Naive thymus-derived CD4-positive, alpha-beta T cell (primary cell): ENCODE results near the gene KCNE2. TPM values are rescaled to one million over a fixed set of nuclear protein-coding genes. Genes with fewer than 3 reads are reported as not detected.

Source experiments
- ATAC-seq: fragments of 150-1000 bp; cut with Tn5 transposase; 2 replicates; pipeline ENCODE4 v1.10.0; 2021; ENCODE audit warnings: mild to moderate bottlenecking, moderate library complexity
- CTCF ChIA-PET: fragments of 350-600 bp; sonication (Branson Sonifier 250); formaldehyde crosslinking; loops from one replicate; lab custom pipeline; 2021; ENCODE audit warnings: antibody characterized with exemption; lab: Charles Lee
- POLR2A ChIA-PET: fragments of 350-600 bp; sonication (Branson Sonifier 250); formaldehyde crosslinking; loops from one replicate; lab custom pipeline; 2021; ENCODE audit warnings: antibody characterized with exemption, inconsistent platforms; lab: Charles Lee
- DNase-seq, 9 donors: peaks; one replicate each; pipeline versions ENCODE4 v3.0.0 to v3.0.0-alpha.2; 2020 to 2022; ENCODE audit warnings: mixed read lengths in 1 of 9
- H3K27ac ChIP-seq: one replicate; pipeline ENCODE4 v1.7.0; 2013; ENCODE audit warnings: mild to moderate bottlenecking, low read depth, low read length, moderate library complexity
- H3K27me3 ChIP-seq, 2 donors: one replicate each; pipeline ENCODE4 v1.7.0; 2013; ENCODE audit warnings: low read length in 2 of 2, mild to moderate bottlenecking in 2 of 2, moderate library complexity in 2 of 2; ENCODE audit not compliant: control insufficient read depth in 2 of 2, insufficient read depth in 2 of 2
- H3K36me3 ChIP-seq, 3 experiments: 1 replicate in 2 of 3; 2 replicates in 1 of 3; pipeline ENCODE4 v1.7.0; 2013; ENCODE audit warnings: low read length in 3 of 3, mild to moderate bottlenecking in 3 of 3, moderate library complexity in 1 of 3; ENCODE audit not compliant: insufficient read depth in 3 of 3, control insufficient read depth in 2 of 3
- H3K4me1 ChIP-seq, 2 donors: one replicate each; pipeline ENCODE4 v1.7.0; 2013; ENCODE audit warnings: low read length in 2 of 2, mild to moderate bottlenecking in 2 of 2, moderate library complexity in 1 of 2; ENCODE audit not compliant: control insufficient read depth in 2 of 2, insufficient read depth in 2 of 2
- H3K4me3 ChIP-seq: 2 replicates; pipeline ENCODE4 v1.7.0; 2013; ENCODE audit warnings: mild to moderate bottlenecking, low read length
- H3K9me3 ChIP-seq, 3 experiments: 1 replicate in 2 of 3; 2 replicates in 1 of 3; pipeline ENCODE4 v1.7.0; 2013; ENCODE audit warnings: low read length in 3 of 3; ENCODE audit not compliant: control insufficient read depth in 2 of 3
- H3K27ac Mint-ChIP-seq, 9 donors: one replicate each; pipeline ENCODE4 v1.8.0; 2020 to 2022; ENCODE audit warnings: mixed read lengths in 9 of 9, mild to moderate bottlenecking in 8 of 9, moderate library complexity in 5 of 9, inconsistent platforms in 2 of 9
- H3K27me3 Mint-ChIP-seq, 5 donors: one replicate each; pipeline ENCODE4 v1.8.0; 2021 to 2022; ENCODE audit warnings: mixed read lengths in 5 of 5, mild to moderate bottlenecking in 1 of 5
- H3K36me3 Mint-ChIP-seq, 5 donors: one replicate each; pipeline ENCODE4 v1.8.0; 2020 to 2022; ENCODE audit warnings: mixed read lengths in 5 of 5, mild to moderate bottlenecking in 3 of 5, inconsistent platforms in 1 of 5
- H3K4me1 Mint-ChIP-seq, 7 donors: one replicate each; pipeline ENCODE4 v1.8.0; 2020 to 2022; ENCODE audit warnings: mixed read lengths in 7 of 7, mild to moderate bottlenecking in 3 of 7, inconsistent platforms in 1 of 7
- H3K4me3 Mint-ChIP-seq, 10 donors: one replicate each; pipeline ENCODE4 v1.8.0; 2020 to 2022; ENCODE audit warnings: mild to moderate bottlenecking in 10 of 10, mixed read lengths in 10 of 10, moderate library complexity in 6 of 10, inconsistent platforms in 2 of 10
- H3K9me3 Mint-ChIP-seq, 11 donors: one replicate each; pipeline ENCODE4 v1.8.0; 2020 to 2022; ENCODE audit warnings: mixed read lengths in 11 of 11, mild to moderate bottlenecking in 4 of 11, inconsistent platforms in 1 of 11, moderate library complexity in 1 of 11
- intact Hi-C, 2 donors: fragments of 100-400 bp; cut with micrococcal nuclease; formaldehyde crosslinking; loops; one replicate each; pipeline ENCODE4 v1.15.1; 2023
- polyA plus RNA-seq, 2 donors: library from polyadenylated mRNA; unstranded; fragments of 300-500 nt; fragmentation: Illumina TruSeq; gene quantifications; one replicate each; pipeline ENCODE4 v1.2.3, GENCODE V29; 2021
- total RNA-seq, 6 experiments: library from RNA in 5 of 6; stranded (reverse) in 5 of 6; gene quantifications; 1 replicate in 5 of 6; 2 replicates in 1 of 6; pipeline ENCODE4 v1.2.3 and lab custom pipeline; 2021 to 2026

KCNE2 gene
- total and polyA plus RNA-seq, 7 experiments from 2014 or later, result 0.51 TPM; not detected in 6

- Histone ChIP-seq H3K27me3 (no peaks in the 10 kb centered on the region), H3K4me3 (no peak overlapping the region), H3K27ac (no peak overlapping the region), H3K4me1 (no peaks in the 10 kb centered on the region), H3K36me3 (no peaks in the 10 kb centered on the region), H3K9me3 (no peaks in the 10 kb centered on the region)
- ATAC-seq (no peak), DNase-seq (no peak)
- Mint-ChIP-seq H3K27ac (no peak overlapping the region), H3K27me3 (peaks cover 0 to 6% (median 0%) of the 10 kb centered on the region in 5 donors), H3K36me3 (no peaks in the 10 kb centered on the region), H3K4me3 (no peak overlapping the region), H3K9me3 (no peaks in the 10 kb centered on the region), H3K4me1 (peaks cover 0 to 10% (median 5%) of the 10 kb centered on the region in 7 donors)
- CTCF ChIA-PET, result interaction anchor here (0.6 to 5.1 kb wide), 3 partner anchors 8 to 422 kb away, joined by 3 to 126 read pairs (median 4); no protein-coding TSS in a partner anchor
- POLR2A ChIA-PET, result no interaction called here
- intact Hi-C loops, result loop anchor here (5.0 kb wide), 2 partner anchors 269 to 704 kb away; partner anchors contain the start of genes CRYZL1 (in 1 of the 2) and ITSN1 (in 1 of the 2)
These were observed 17.9 kb upstream of the KCNE2 start for GRCh38 chr21:34345892-34346291.

- Histone ChIP-seq H3K4me3 (no peak overlapping the region), H3K27ac (no peak overlapping the region), H3K4me1 (no peaks in the 10 kb centered on the region), H3K27me3 (no peaks in the 10 kb centered on the region), H3K36me3 (no peaks in the 10 kb centered on the region), H3K9me3 (no peaks in the 10 kb centered on the region)
- Mint-ChIP-seq H3K4me1 (peaks cover 0 to 10% (median 8%) of the 10 kb centered on the region in 7 donors), H3K4me3 (no peak overlapping the region), H3K27me3 (peaks cover 0 to 9% (median 0%) of the 10 kb centered on the region in 5 donors), H3K36me3 (no peaks in the 10 kb centered on the region), H3K27ac (no peak overlapping the region), H3K9me3 (peaks cover 0 to 6% (median 0%) of the 10 kb centered on the region in 11 donors)
- DNase-seq (no peak), ATAC-seq (no peak)
- intact Hi-C loops, result loop anchor here (1.0 to 5.0 kb wide), 6 partner anchors 220 to 707 kb away; partner anchors contain the start of genes ATP5PO (in 1 of the 2), CRYZL1 (in 1 of the 2), ITSN1 (in 1 of the 2) and MRPS6 (in 1 of the 2)
- POLR2A ChIA-PET, result interaction anchor here (2.9 kb wide), 1 partner anchor 425 kb away, joined by 17 read pairs; no protein-coding TSS in a partner anchor
- CTCF ChIA-PET, result interaction anchor here (1.0 to 5.1 kb wide), 5 partner anchors 10 to 425 kb away, joined by 3 to 126 read pairs (median 6); no protein-coding TSS in a partner anchor
These were observed 14.8 kb upstream of the KCNE2 start for GRCh38 chr21:34348890-34349519.

- H3K27ac ChIP-seq, result no peak overlapping the region
- ChIA-PET CTCF (interaction anchor here (2.5 kb wide), 1 partner anchor 428 kb away, joined by 12 read pairs; no protein-coding TSS in a partner anchor), POLR2A (interaction anchor here (0.6 to 1.4 kb wide), 3 partner anchors 413 to 472 kb away, joined by 4 read pairs; no protein-coding TSS in a partner anchor)
- H3K27ac Mint-ChIP-seq, result no peak overlapping the region
- no peaks in the 10 kb centered on the region for H3K27me3 ChIP-seq
- intact Hi-C loops, result no loop called here
- no peaks in the 10 kb centered on the region for H3K4me1 ChIP-seq
- H3K4me3 Mint-ChIP-seq, result no peak overlapping the region
- H3K4me1 Mint-ChIP-seq, result peaks cover 0 to 11% (median 8%) of the 10 kb centered on the region in 7 donors
- peak; percentile 69 for ATAC-seq
- H3K9me3 Mint-ChIP-seq, result peaks cover 0 to 9% (median 0%) of the 10 kb centered on the region in 11 donors
- H3K4me3 ChIP-seq, result no peak overlapping the region
- no peaks in the 10 kb centered on the region for H3K9me3 ChIP-seq
- H3K36me3 ChIP-seq, result no peaks in the 10 kb centered on the region
- peaks cover 0 to 4% (median 0%) of the 10 kb centered on the region in 5 donors for H3K36me3 Mint-ChIP-seq
- H3K27me3 Mint-ChIP-seq, result peaks cover 10 to 25% (median 22%) of the 10 kb centered on the region in 5 donors
- DNase-seq, result peak in 2 of 9 donors; percentile 16 to 23
These were observed 12.0 kb upstream of the KCNE2 start for GRCh38 chr21:34351786-34352241.

GRCh38 chr21:34352556-34352955, 11.2 kb upstream of the KCNE2 start:
- H3K27me3 Mint-ChIP-seq, result peaks cover 13 to 29% (median 23%) of the 10 kb centered on the region in 5 donors
- CTCF ChIA-PET, result interaction anchor here (2.5 kb wide), 1 partner anchor 429 kb away, joined by 12 read pairs; no protein-coding TSS in a partner anchor
- peaks cover 0 to 11% (median 5%) of the 10 kb centered on the region in 7 donors for H3K4me1 Mint-ChIP-seq
- ATAC-seq (no peak), DNase-seq (no peak)
- H3K9me3 Mint-ChIP-seq, result peaks cover 0 to 9% (median 0%) of the 10 kb centered on the region in 11 donors
- no peaks in the 10 kb centered on the region for H3K36me3 ChIP-seq
- H3K27me3 ChIP-seq, result no peaks in the 10 kb centered on the region
- H3K27ac Mint-ChIP-seq, result no peak overlapping the region
- H3K36me3 Mint-ChIP-seq, result peaks cover 0 to 4% (median 0%) of the 10 kb centered on the region in 5 donors
- intact Hi-C loops, result no loop called here
- H3K4me3 Mint-ChIP-seq, result no peak overlapping the region
- H3K27ac ChIP-seq, result no peak overlapping the region
- POLR2A ChIA-PET, result interaction anchor here (1.4 kb wide), 1 partner anchor 429 kb away, joined by 4 read pairs; no protein-coding TSS in a partner anchor
- no peak overlapping the region for H3K4me3 ChIP-seq
- H3K9me3 ChIP-seq, result no peaks in the 10 kb centered on the region
- H3K4me1 ChIP-seq, result no peaks in the 10 kb centered on the region

GRCh38 chr21:34353182-34353581, 10.6 kb upstream of the KCNE2 start:
- no peak overlapping the region for H3K4me3 ChIP-seq
- H3K27ac ChIP-seq, result no peak overlapping the region
- H3K9me3 ChIP-seq, result no peaks in the 10 kb centered on the region
- POLR2A ChIA-PET, result no interaction called here
- Mint-ChIP-seq H3K27me3 (peaks cover 13 to 30% (median 23%) of the 10 kb centered on the region in 5 donors), H3K27ac (no peak overlapping the region), H3K4me3 (no peak overlapping the region), H3K36me3 (peaks cover 0 to 4% (median 0%) of the 10 kb centered on the region in 5 donors), H3K4me1 (peaks cover 0 to 7% (median 0%) of the 10 kb centered on the region in 7 donors), H3K9me3 (peaks cover 0 to 9% (median 0%) of the 10 kb centered on the region in 11 donors)
- no peaks in the 10 kb centered on the region for H3K27me3 ChIP-seq
- no peaks in the 10 kb centered on the region for H3K36me3 ChIP-seq
- DNase-seq (no peak), ATAC-seq (no peak)
- intact Hi-C loops, result no loop called here
- CTCF ChIA-PET, result interaction anchor here (0.6 to 2.5 kb wide), 2 partner anchors 15 to 429 kb away, joined by 3 to 12 read pairs; no protein-coding TSS in a partner anchor
- H3K4me1 ChIP-seq, result no peaks in the 10 kb centered on the region

GRCh38 chr21:34354836-34355235, 9.0 kb upstream of the KCNE2 start:
- intact Hi-C loops, result no loop called here
- Histone ChIP-seq H3K36me3 (no peaks in the 10 kb centered on the region), H3K27me3 (no peaks in the 10 kb centered on the region), H3K4me1 (no peaks in the 10 kb centered on the region), H3K27ac (no peak overlapping the region), H3K4me3 (no peak overlapping the region), H3K9me3 (no peaks in the 10 kb centered on the region)
- Mint-ChIP-seq H3K4me1 (peaks cover 0 to 7% (median 0%) of the 10 kb centered on the region in 7 donors), H3K27me3 (peaks cover 13 to 43% (median 37%) of the 10 kb centered on the region in 5 donors), H3K36me3 (peaks cover 0 to 4% (median 0%) of the 10 kb centered on the region in 5 donors), H3K27ac (no peak overlapping the region), H3K9me3 (peaks cover 0 to 15% (median 2%) of the 10 kb centered on the region in 11 donors), H3K4me3 (no peak overlapping the region)
- DNase-seq, result no peak
- CTCF ChIA-PET, result interaction anchor here (1.1 to 1.3 kb wide), 2 partner anchors 8 to 432 kb away, joined by 5 read pairs; no protein-coding TSS in a partner anchor
- no peak for ATAC-seq
- POLR2A ChIA-PET, result no interaction called here
